H1 (cell line): Measurements from ENCODE around the gene NPIPA1. TPM values are rescaled to one million over a fixed set of nuclear protein-coding genes. Genes with fewer than 3 reads are reported as not detected.
"Not testable (repeated sequence)": the region's sequence is repeated elsewhere in the genome, so short reads cannot be mapped to it uniquely, and the experiment has no call there.

Source experiments
- CTCF ChIA-PET: fragments of 300-600 bp; sonication (Branson Sonifier 250); formaldehyde crosslinking; loops from one replicate; lab custom pipeline; 2021; ENCODE audit not compliant: partially characterized antibody; lab: Charles Lee
- POLR2A ChIA-PET: fragments of 300-600 bp; sonication (Branson Sonifier 250); formaldehyde crosslinking; loops from one replicate; lab custom pipeline; 2021; ENCODE audit warnings: inconsistent platforms; ENCODE audit not compliant: partially characterized antibody; lab: Charles Lee
- DNase-seq, 2 experiments: peaks; one replicate each; pipeline versions ENCODE4 v3.0.0 to v3.0.0-alpha.2; 2010 to 2022; ENCODE audit warnings: low spot score in 2 of 2, low read depth in 1 of 2, mixed read lengths in 1 of 2
- FAIRE-seq: peaks from 2 replicates; lab custom pipeline; 2011; peaks lifted over from hg19 to GRCh38; lab: Jason Lieb, UNC
- H2AFZ ChIP-seq: 2 replicates; pipeline ENCODE4 v1.8.1; 2012; ENCODE audit warnings: low read length, inconsistent platforms
- H2AK5ac ChIP-seq: 2 replicates; pipeline ENCODE4 v1.6.1; 2013; ENCODE audit warnings: low read depth, low read length
- H2BK120ac ChIP-seq: replicated peaks from 2 replicates; pipeline ENCODE3; 2013; ENCODE audit warnings: low read depth, low read length, inconsistent platforms
- H2BK12ac ChIP-seq: 2 replicates; pipeline ENCODE4 v1.6.1; 2013; ENCODE audit warnings: low read depth, low read length
- H2BK15ac ChIP-seq: 2 replicates; pipeline ENCODE4 v1.6.1; 2013; ENCODE audit warnings: low read length
- H2BK20ac ChIP-seq: 2 replicates; pipeline ENCODE4 v1.6.1; 2013; ENCODE audit warnings: low read length
- H2BK5ac ChIP-seq: 2 replicates; pipeline ENCODE4 v1.6.1; 2013; ENCODE audit warnings: low read depth, low read length
- H3K14ac ChIP-seq: 2 replicates; pipeline ENCODE4 v1.6.1; 2013; ENCODE audit warnings: inconsistent platforms; ENCODE audit not compliant: insufficient read length
- H3K18ac ChIP-seq: 2 replicates; pipeline ENCODE4 v1.6.1; 2013; ENCODE audit warnings: low read length; ENCODE audit errors: extremely low read depth
- H3K23ac ChIP-seq: 2 replicates; pipeline ENCODE4 v1.6.1; 2013; ENCODE audit warnings: inconsistent platforms; ENCODE audit not compliant: insufficient read length
- H3K23me2 ChIP-seq: 2 replicates; pipeline ENCODE4 v1.6.1; 2013; ENCODE audit warnings: low read depth, low read length
- H3K27ac ChIP-seq: 2 replicates; pipeline ENCODE4 v1.6.1; 2011; ENCODE audit warnings: low read depth, low read length, inconsistent platforms
- H3K27me3 ChIP-seq, 4 experiments: replicated peaks in 1 of 4; 1 replicate in 1 of 4; 2 replicates in 3 of 4; pipeline versions ENCODE4 v1.6.1 to v1.8.1; 2011 to 2013; ENCODE audit warnings: low read length in 3 of 4, mild to moderate bottlenecking in 3 of 4, inconsistent platforms in 2 of 4, mixed read lengths in 2 of 4, moderate library complexity in 1 of 4; ENCODE audit not compliant: control insufficient read depth in 3 of 4, insufficient read depth in 3 of 4; ENCODE audit errors: extremely low read depth in 1 of 4
- H3K36me3 ChIP-seq, 4 experiments: 2 replicates each; pipeline versions ENCODE4 v1.6.1 to v1.8.1; 2011 to 2013; ENCODE audit warnings: mild to moderate bottlenecking in 4 of 4, low read length in 3 of 4, moderate library complexity in 2 of 4, control low read depth in 1 of 4, inconsistent platforms in 1 of 4; ENCODE audit not compliant: insufficient read depth in 4 of 4, control insufficient read depth in 2 of 4
- H3K4ac ChIP-seq: replicated peaks from 2 replicates; pipeline ENCODE3; 2013; ENCODE audit warnings: low read length, low read depth, mixed read lengths, inconsistent platforms; ENCODE audit not compliant: insufficient read length
- H3K4me1 ChIP-seq, 4 experiments: replicated peaks in 1 of 4; 1 replicate in 1 of 4; 2 replicates in 3 of 4; pipeline versions ENCODE4 v1.6.1 to v1.8.1; 2011 to 2013; ENCODE audit warnings: low read length in 3 of 4, inconsistent platforms in 2 of 4, mixed read lengths in 1 of 4; ENCODE audit not compliant: insufficient read depth in 4 of 4, control insufficient read depth in 3 of 4
- H3K4me2 ChIP-seq, 2 experiments: 2 replicates each; pipeline versions ENCODE4 v1.6.1 to v1.8.1; 2011 to 2013; ENCODE audit warnings: low read depth in 2 of 2, low read length in 2 of 2, control low read depth in 1 of 2, inconsistent platforms in 1 of 2, mild to moderate bottlenecking in 1 of 2; ENCODE audit not compliant: insufficient read depth in 1 of 2
- H3K4me3 ChIP-seq, 4 experiments: fragments of 200-600, 300-600 bp in 1 of 4; sonication (generic), shearing (Covaris generic), sonication (Bioruptor Twin) in 1 of 4; 2 replicates each; pipeline versions ENCODE4 v1.5.1 to v1.8.1; 2011 to 2016; ENCODE audit warnings: low read length in 4 of 4, low read depth in 3 of 4, control low read depth in 2 of 4, inconsistent platforms in 2 of 4, mild to moderate bottlenecking in 2 of 4, mixed read lengths in 1 of 4, moderate library complexity in 1 of 4; ENCODE audit not compliant: insufficient read depth in 2 of 4; ENCODE audit errors: extremely low read depth in 1 of 4
- H3K56ac ChIP-seq: replicated peaks from 2 replicates; pipeline ENCODE3; 2013; ENCODE audit warnings: low read depth, mild to moderate bottlenecking, mixed read lengths, low read length, inconsistent platforms; ENCODE audit not compliant: insufficient read length
- H3K79me1 ChIP-seq: 2 replicates; pipeline ENCODE4 v1.6.1; 2013; ENCODE audit warnings: low read depth, low read length, control low read depth
- H3K79me2 ChIP-seq, 2 experiments: 2 replicates each; pipeline versions ENCODE4 v1.6.1 to v1.8.1; 2012 to 2013; ENCODE audit warnings: low read length in 2 of 2, mild to moderate bottlenecking in 2 of 2, inconsistent platforms in 1 of 2; ENCODE audit not compliant: insufficient read depth in 2 of 2, control insufficient read depth in 1 of 2
- H3K9ac ChIP-seq, 4 experiments: replicated peaks in 1 of 4; 1 replicate in 1 of 4; 2 replicates in 3 of 4; pipeline versions ENCODE4 v1.6.1 to v1.8.1; 2011 to 2013; ENCODE audit warnings: low read depth in 3 of 4, low read length in 3 of 4, control low read depth in 2 of 4, mild to moderate bottlenecking in 2 of 4, moderate library complexity in 2 of 4, inconsistent platforms in 1 of 4; ENCODE audit errors: extremely low read depth in 1 of 4
- H3K9me3 ChIP-seq, 2 experiments: 2 replicates each; pipeline versions ENCODE4 v1.6.1 to v1.8.1; 2012 to 2013; ENCODE audit warnings: mild to moderate bottlenecking in 2 of 2, moderate library complexity in 2 of 2, control low read depth in 1 of 2, inconsistent platforms in 1 of 2, low read depth in 1 of 2, low read length in 1 of 2, mixed read lengths in 1 of 2; ENCODE audit not compliant: insufficient read depth in 2 of 2
- H4K20me1 ChIP-seq, 2 experiments: replicated peaks in 1 of 2; 2 replicates each; pipeline versions ENCODE3 to v1.8.1; 2011 to 2013; ENCODE audit warnings: inconsistent platforms in 2 of 2, low read length in 2 of 2, mild to moderate bottlenecking in 1 of 2; ENCODE audit not compliant: insufficient read depth in 2 of 2, control insufficient read depth in 1 of 2
- H4K5ac ChIP-seq: 2 replicates; pipeline ENCODE4 v1.6.1; 2013; ENCODE audit warnings: low read length, low read depth, mixed read lengths, inconsistent platforms; ENCODE audit not compliant: insufficient read length
- H4K8ac ChIP-seq: 2 replicates; pipeline ENCODE4 v1.8.0; 2013; ENCODE audit warnings: mild to moderate bottlenecking, moderate library complexity, low read length, inconsistent platforms; ENCODE audit not compliant: insufficient read depth; ENCODE audit errors: extremely low read depth
- H4K91ac ChIP-seq: replicated peaks from 2 replicates; pipeline ENCODE3; 2013; ENCODE audit warnings: low read length, mixed read lengths, inconsistent platforms; ENCODE audit not compliant: insufficient read length
- ASH2L ChIP-seq: fragments of 200-600, 300-600 bp; sonication (generic); IDR thresholded peaks from one replicate; pipeline ENCODE4 v1.7.1; 2017; ENCODE audit warnings: low read length
- CHD1 ChIP-seq: IDR thresholded peaks from 2 replicates; pipeline ENCODE4 v1.6.1; 2012; ENCODE audit warnings: low read depth, low read length, improper control_type of control experiment
- EP300 ChIP-seq, 2 experiments: IDR thresholded peaks; 1 replicate in 1 of 2; 2 replicates in 1 of 2; pipeline ENCODE4 v1.6.1; 2011 to 2012; ENCODE audit warnings: low read depth in 2 of 2, low read length in 2 of 2, mild to moderate bottlenecking in 2 of 2, borderline replicate concordance in 1 of 2, inconsistent platforms in 1 of 2, moderate library complexity in 1 of 2
- HDAC2 ChIP-seq, 2 experiments: fragments of 300-600 bp in 1 of 2; sonication (generic) in 1 of 2; IDR thresholded peaks; 2 replicates each; pipeline ENCODE4 v1.6.1; 2011 to 2012; ENCODE audit warnings: low read depth in 2 of 2, low read length in 2 of 2, mild to moderate bottlenecking in 2 of 2, moderate library complexity in 2 of 2, borderline replicate concordance in 1 of 2, inconsistent platforms in 1 of 2
- KDM4A ChIP-seq: IDR thresholded peaks from one replicate; pipeline ENCODE4 v1.7.1; 2012; ENCODE audit warnings: low read depth, mild to moderate bottlenecking, moderate library complexity, low read length, inconsistent platforms; ENCODE audit not compliant: severe bottlenecking
- NRF1 ChIP-seq: IDR thresholded peaks from 2 replicates; pipeline ENCODE4 v1.6.1; 2011; ENCODE audit warnings: mild to moderate bottlenecking, low read depth, low read length, improper control_type of control experiment
- PHF8 ChIP-seq: fragments of 200-600 bp; sonication (generic); conservative IDR thresholded peaks from 2 replicates; pipeline ENCODE4 v1.7.1; 2012; ENCODE audit warnings: low read depth, mild to moderate bottlenecking, inconsistent platforms, low read length, moderate library complexity
- POLR2A ChIP-seq, 2 experiments: IDR thresholded peaks; 1 replicate in 1 of 2; 2 replicates in 1 of 2; pipeline ENCODE4 v1.6.1; 2011; ENCODE audit warnings: low read depth in 2 of 2, low read length in 2 of 2, mild to moderate bottlenecking in 2 of 2; ENCODE audit errors: control extremely low read depth in 1 of 2
- RBBP5 ChIP-seq: IDR thresholded peaks from 2 replicates; pipeline ENCODE4 v1.7.1; 2012; ENCODE audit warnings: low read depth, mild to moderate bottlenecking, inconsistent platforms, low read length, moderate library complexity, borderline replicate concordance
- SIN3A ChIP-seq, 2 experiments: IDR thresholded peaks in 1 of 2; conservative IDR thresholded peaks in 1 of 2; 2 replicates each; pipeline ENCODE4 v1.6.1; 2011 to 2012; ENCODE audit warnings: low read length in 2 of 2, improper control_type of control experiment in 1 of 2, low read depth in 1 of 2, mild to moderate bottlenecking in 1 of 2
- TAF1 ChIP-seq: IDR thresholded peaks from 2 replicates; pipeline ENCODE4 v1.6.1; 2011; ENCODE audit warnings: mild to moderate bottlenecking, low read depth, low read length
- WGBS, 2 experiments: shearing (Covaris generic) in 1 of 2; methylation state at CpG; one replicate each; pipeline versions ENCODE4 v1.1.6 to v1.1.7; 2013 to 2015; ENCODE audit warnings: low lambda C conversion rate in 2 of 2, mixed read lengths in 2 of 2, inconsistent platforms in 1 of 2, low coverage in 1 of 2, missing lambda C conversion rate in 1 of 2; ENCODE audit not compliant: insufficient replicate concordance in 2 of 2, insufficient coverage in 1 of 2, insufficient read length in 1 of 2; ENCODE audit errors: extremely low coverage in 1 of 2, missing lambda C conversion rate in 1 of 2; 5-methylcytosine and 5-hydroxymethylcytosine counted together
- polyA plus RNA-seq, 7 experiments: library from polyadenylated mRNA; depleted of rRNA in 3 of 7; stranded (reverse) in 5 of 7; unstranded in 2 of 7; fragments of >200 nt in 5 of 7; fragments of 200-250 nt in 2 of 7; gene quantifications; 1 replicate in 5 of 7; 2 replicates in 1 of 7; 4 replicates in 1 of 7; pipeline versions ENCODE4 v1.2.1 to v1.2.3, GENCODE V29; 2011 to 2013; ENCODE audit warnings: missing spikeins in 2 of 7, mixed read lengths in 2 of 7
- total RNA-seq: library from RNA; stranded (reverse); fragmentation: NEBNext Ultra II Directional; extraction: Animal tissue kit (Norgen Biotek cat#: 25700); gene quantifications from 2 replicates; pipeline ENCODE4 v1.2.1, GENCODE V29; 2021

NPIPA1 gene
- total and polyA plus RNA-seq, 2 of the 8 experiments (the other 6 are each of a cell fraction or from before 2014, with no cell fraction given), result 60.0 to 97.8 TPM

- not testable (repeated sequence) for H4K91ac ChIP-seq, H3K9me3 ChIP-seq, H3K4ac ChIP-seq, H2BK12ac ChIP-seq, H3K27me3 ChIP-seq, H3K56ac ChIP-seq, H2BK120ac ChIP-seq, H2AK5ac ChIP-seq, H3K4me1 ChIP-seq, H3K79me1 ChIP-seq, H2BK20ac ChIP-seq, H3K23me2 ChIP-seq, H3K36me3 ChIP-seq, FAIRE-seq, H4K20me1 ChIP-seq, H2BK15ac ChIP-seq, H3K23ac ChIP-seq, H3K14ac ChIP-seq
- peak within 1 kb of the TSS; percentile 62 to 83 (median 75) for H3K4me3 ChIP-seq
- H3K27ac ChIP-seq, result peak within 1 kb of the TSS; percentile 96
- ChIA-PET CTCF (interaction anchor here (1.1 kb wide), 1 partner anchor 14 kb away, joined by 3 read pairs; no protein-coding TSS in a partner anchor), POLR2A (interaction anchor here (1.0 to 1.3 kb wide), 2 partner anchors 11 to 12 kb away, joined by 3 to 8 read pairs; no protein-coding TSS in a partner anchor)
- peak within 1 kb of the TSS; percentile 61 to 90 (median 86) for H3K9ac ChIP-seq
- H4K8ac ChIP-seq, result peak within 1 kb of the TSS; percentile 68
- H2BK5ac ChIP-seq, result peak within 1 kb of the TSS; percentile 78; the same call in 1 of the 2 replicates
- peak within 1 kb of the TSS; percentile 93 for H2AFZ ChIP-seq
- peak within 1 kb of the TSS; percentile 88 for H4K5ac ChIP-seq
- WGBS, 2 experiments, result 1% methylated on average over 65 of the region's 74 CpGs; no CpG with 5 or more reads in 1 of the 2 experiments
- peaks cover 2 to 27% of the 10 kb centered on the region in 2 experiments; a peak in 3 of 4 replicates for H3K79me2 ChIP-seq
- H3K4me2 ChIP-seq, result peak within 1 kb of the TSS; percentile 87 to 99
- DNase-seq, result peak; percentile 82 to 100
- peak within 1 kb of the TSS; percentile 83 for H3K18ac ChIP-seq
- TF ChIP-seq POLR2A (IDR thresholded peaks at IDR 0.05; ENCODE audit: control extremely low read depth in 1 of 2, low read depth in 2 of 2, low read length in 2 of 2), result peak in 1 of 2 experiments; percentile 47; a peak in 1 of 3 replicates
- TF ChIP-seq RBBP5, result peak; percentile 77; the same call in 1 of the 2 replicates
- TF ChIP-seq TAF1, result peak; percentile 48; the same call in 1 of the 2 replicates
- peak; percentile 64 for TF ChIP-seq PHF8
- TF ChIP-seq ASH2L, result peak; percentile 69
- TF ChIP-seq SIN3A (conservative IDR thresholded peaks at IDR 0.05 in 1 of 2, IDR thresholded peaks at IDR 0.05 in 1 of 2; ENCODE audit: low read depth in 1 of 2, low read length in 2 of 2), result peak in 1 of 2 experiments; percentile 86; a peak in 2 of 4 replicates
- TF ChIP-seq NRF1, result peak; percentile 60
- peak; percentile 94 for TF ChIP-seq KDM4A
- TF ChIP-seq EP300 (IDR thresholded peaks at IDR 0.05; ENCODE audit: borderline replicate concordance in 1 of 2, low read depth in 2 of 2, low read length in 2 of 2), result peak in 1 of 2 experiments; percentile 93; a peak in 2 of 3 replicates
- peak in 1 of 2 experiments; percentile 81; a peak in 1 of 4 replicates for TF ChIP-seq HDAC2 (IDR thresholded peaks at IDR 0.05; ENCODE audit: borderline replicate concordance in 1 of 2, low read depth in 2 of 2, low read length in 2 of 2)
- peak; percentile 89 for TF ChIP-seq CHD1
These were observed 37.6 kb downstream of the NPIPA1 start, which contains the start of gene PDXDC1 for GRCh38 chr16:14974656-14975417. PDXDC1 (plus strand) TSS chr16:14975026; CDS start chr16:14975200, 174 bp downstream.
